Transverse colon (tissue), 4 donors: ENCODE data around the gene TMEM150B. TPM values are rescaled to one million over a fixed set of nuclear protein-coding genes. Genes with fewer than 3 reads are reported as not detected.

ENCODE experiments used
- DNase-seq: peaks from one replicate; pipeline ENCODE4 v3.0.0-alpha.2; 2019
- H3K27ac ChIP-seq, 4 donors: fragments of 200-600 bp; sonication (generic); 2 replicates each; pipeline ENCODE4 v1.5.1; 2016 to 2018; ENCODE audit warnings: inconsistent platforms in 4 of 4
- H3K27me3 ChIP-seq: fragments of 200-600 bp; sonication (generic); 2 replicates; pipeline ENCODE4 v1.5.1; 2017; ENCODE audit warnings: inconsistent platforms
- H3K36me3 ChIP-seq, 4 donors: fragments of 200-600 bp; sonication (generic); 2 replicates each; pipeline ENCODE4 v1.5.1; 2017 to 2019; ENCODE audit warnings: inconsistent platforms in 4 of 4
- H3K4me1 ChIP-seq, 4 donors: fragments of 200-600 bp; sonication (generic); 2 replicates each; pipeline ENCODE4 v1.5.1; 2017 to 2020; ENCODE audit warnings: inconsistent platforms in 4 of 4
- H3K4me3 ChIP-seq, 4 donors: fragments of 200-600 bp; sonication (generic); 1 replicate in 1 of 4; 2 replicates in 3 of 4; pipeline versions ENCODE4 v1.5.1 to v1.6.1; 2017 to 2019; ENCODE audit warnings: inconsistent platforms in 4 of 4
- H3K9me3 ChIP-seq, 2 donors: fragments of 200-600 bp; sonication (generic); 2 replicates each; pipeline ENCODE4 v1.5.1; 2017 to 2019; ENCODE audit warnings: inconsistent platforms in 2 of 2
- EP300 ChIP-seq: sonication (generic); formaldehyde crosslinking; IDR thresholded peaks from one replicate; pipeline ENCODE4 v1.6.1; 2017; ENCODE audit warnings: antibody characterized with exemption, low read depth
- POLR2A ChIP-seq: fragments of 450-650 bp; IDR thresholded peaks from one replicate; pipeline ENCODE4 v1.6.1; 2016; ENCODE audit warnings: antibody characterized with exemption, mild to moderate bottlenecking, moderate library complexity
- POLR2AphosphoS5 ChIP-seq, 3 donors: sonication (generic); formaldehyde crosslinking; IDR thresholded peaks; one replicate each; pipeline ENCODE4 v1.6.1; 2016; ENCODE audit warnings: antibody characterized with exemption in 3 of 3
- WGBS, 2 donors: methylation state at CpG; one replicate each; pipeline ENCODE4 v1.1.5; 2018; ENCODE audit warnings: low coverage in 1 of 2; 5-methylcytosine and 5-hydroxymethylcytosine counted together
- in situ Hi-C, 4 donors: fragments of 200-750 bp; cut with MboI; loops; one replicate each; pipeline versions ENCODE4 v1.15.0 to v1.15.1; 2017; ENCODE audit warnings: low sequenced_read_pairs in 3 of 4, low pct_ligation_motif_present in 1 of 4, low pct_unique_long_range_greater_than_20kb in 1 of 4
- intact Hi-C: fragments of 100-400 bp; cut with DNase I; formaldehyde crosslinking; loops from one replicate; pipeline ENCODE4 v1.15.1; 2023; ENCODE audit warnings: low total_unique reads
- total RNA-seq, 4 donors: library from RNA; depleted of rRNA; stranded (reverse); fragments of >200 nt; gene quantifications; one replicate each; pipeline ENCODE4 v1.1.0, GENCODE V29; 2016
- TF ChIP-seq, protein P1 (sequence below), 5 experiments: fragments of 200-600 bp in 3 of 5; fragments of 450-650 bp in 2 of 5; sonication (generic) in 3 of 5; IDR thresholded peaks; 1 replicate in 2 of 5; 2 replicates in 3 of 5; pipeline ENCODE4 v1.5.1; 2016 to 2017; ENCODE audit warnings: antibody characterized with exemption in 5 of 5, inconsistent platforms in 3 of 5, mild to moderate bottlenecking in 2 of 5, moderate library complexity in 1 of 5

TMEM150B gene
- total RNA-seq, 4 donors from 2014 or later: 26.5 to 135 (median 57.4) TPM

DNA sequence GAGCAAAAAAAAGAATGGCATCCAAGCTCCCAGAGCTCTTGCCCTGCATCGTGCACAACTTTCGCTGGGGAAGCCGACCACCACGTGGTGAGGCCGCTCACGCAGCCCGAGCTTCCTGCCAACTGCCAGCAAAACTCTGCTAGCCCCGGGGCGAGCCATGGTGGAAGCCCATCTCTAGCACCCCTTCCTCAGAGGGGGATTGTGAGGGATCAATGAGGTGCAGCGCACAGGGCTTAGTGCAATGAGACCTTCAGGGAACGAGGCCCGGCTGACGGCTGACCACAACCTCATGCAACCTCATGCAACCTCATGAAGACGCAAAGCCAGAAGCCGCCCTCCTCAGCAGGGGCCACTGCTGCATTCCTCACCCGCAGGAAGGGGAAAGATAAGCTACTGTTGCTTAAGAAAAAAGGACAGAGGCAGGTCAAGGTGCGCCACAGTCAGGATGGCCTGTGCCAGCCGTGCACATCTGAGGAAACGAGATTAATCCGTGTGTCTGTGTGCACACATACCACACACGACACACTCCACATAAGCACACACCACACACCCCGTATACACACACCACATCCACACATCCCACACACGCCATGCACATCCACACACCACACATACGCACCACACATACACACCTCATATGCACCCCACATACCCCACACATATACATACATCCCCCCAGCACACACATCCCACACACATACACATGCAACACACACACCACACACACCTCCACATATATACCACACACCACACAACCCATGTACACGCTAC, 54.8 kb downstream of the TMEM150B start:
- 93 to 94% methylated on average over 3 to 25 of the region's 25 CpGs for WGBS, 2 donors
- H3K27ac ChIP-seq: no peak overlapping the region
- no peak overlapping the region for H3K4me3 ChIP-seq
- no peaks in the 10 kb centered on the region for H3K9me3 ChIP-seq
- TF ChIP-seq EP300 (no peak), POLR2A (no peak), POLR2AphosphoS5 (IDR thresholded peaks at IDR 0.05) (no peak)
- TF ChIP-seq, protein P1, sequence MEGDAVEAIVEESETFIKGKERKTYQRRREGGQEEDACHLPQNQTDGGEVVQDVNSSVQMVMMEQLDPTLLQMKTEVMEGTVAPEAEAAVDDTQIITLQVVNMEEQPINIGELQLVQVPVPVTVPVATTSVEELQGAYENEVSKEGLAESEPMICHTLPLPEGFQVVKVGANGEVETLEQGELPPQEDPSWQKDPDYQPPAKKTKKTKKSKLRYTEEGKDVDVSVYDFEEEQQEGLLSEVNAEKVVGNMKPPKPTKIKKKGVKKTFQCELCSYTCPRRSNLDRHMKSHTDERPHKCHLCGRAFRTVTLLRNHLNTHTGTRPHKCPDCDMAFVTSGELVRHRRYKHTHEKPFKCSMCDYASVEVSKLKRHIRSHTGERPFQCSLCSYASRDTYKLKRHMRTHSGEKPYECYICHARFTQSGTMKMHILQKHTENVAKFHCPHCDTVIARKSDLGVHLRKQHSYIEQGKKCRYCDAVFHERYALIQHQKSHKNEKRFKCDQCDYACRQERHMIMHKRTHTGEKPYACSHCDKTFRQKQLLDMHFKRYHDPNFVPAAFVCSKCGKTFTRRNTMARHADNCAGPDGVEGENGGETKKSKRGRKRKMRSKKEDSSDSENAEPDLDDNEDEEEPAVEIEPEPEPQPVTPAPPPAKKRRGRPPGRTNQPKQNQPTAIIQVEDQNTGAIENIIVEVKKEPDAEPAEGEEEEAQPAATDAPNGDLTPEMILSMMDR (IDR thresholded peaks at IDR 0.05): no peak
- DNase-seq: no peak
- no peaks in the 10 kb centered on the region for H3K4me1 ChIP-seq
- H3K36me3 ChIP-seq: peaks cover 0 to 14% (median 2%) of the 10 kb centered on the region in 4 donors
- intact Hi-C loops: loop anchor here (5.0 kb wide), 1 partner anchor 1148 kb away; no protein-coding TSS in a partner anchor
- H3K27me3 ChIP-seq: no peaks in the 10 kb centered on the region
- in situ Hi-C loops: no loop called here

DNA sequence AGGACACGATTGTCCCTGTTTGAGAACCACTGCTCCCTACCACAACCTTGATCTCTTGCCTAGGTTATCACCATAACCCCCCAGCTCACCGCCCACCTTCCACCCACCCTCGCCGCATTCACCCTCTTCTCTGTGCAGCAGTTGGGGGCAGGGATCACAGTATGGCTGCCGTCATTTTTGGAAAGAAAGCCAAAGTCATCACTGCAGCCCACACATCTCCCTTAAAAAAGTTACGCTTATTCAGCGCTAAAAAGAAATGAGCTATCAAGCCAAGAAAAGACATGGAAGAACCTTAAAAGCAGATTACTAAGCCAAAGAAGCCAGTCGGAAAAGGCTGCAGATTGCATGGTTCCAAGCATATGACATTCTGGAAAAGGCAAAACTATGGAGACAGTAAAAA, 55.8 kb downstream of the TMEM150B start:
- no peak overlapping the region for H3K27ac ChIP-seq
- H3K4me1 ChIP-seq: no peaks in the 10 kb centered on the region
- no peak for DNase-seq
- no peak for TF ChIP-seq POLR2AphosphoS5 (IDR thresholded peaks at IDR 0.05)
- no peak for TF ChIP-seq EP300
- TF ChIP-seq, protein P1 (IDR thresholded peaks at IDR 0.05): no peak
- TF ChIP-seq POLR2A: no peak
- H3K4me3 ChIP-seq: no peak overlapping the region
- no peaks in the 10 kb centered on the region for H3K9me3 ChIP-seq
- WGBS, 2 donors: 96 to 97% methylated on average over 8 of the region's 8 CpGs
- H3K27me3 ChIP-seq: no peaks in the 10 kb centered on the region
- H3K36me3 ChIP-seq: peaks cover 0 to 14% (median 2%) of the 10 kb centered on the region in 4 donors
- intact Hi-C loops: no loop called here
- in situ Hi-C loops: no loop called here

DNA sequence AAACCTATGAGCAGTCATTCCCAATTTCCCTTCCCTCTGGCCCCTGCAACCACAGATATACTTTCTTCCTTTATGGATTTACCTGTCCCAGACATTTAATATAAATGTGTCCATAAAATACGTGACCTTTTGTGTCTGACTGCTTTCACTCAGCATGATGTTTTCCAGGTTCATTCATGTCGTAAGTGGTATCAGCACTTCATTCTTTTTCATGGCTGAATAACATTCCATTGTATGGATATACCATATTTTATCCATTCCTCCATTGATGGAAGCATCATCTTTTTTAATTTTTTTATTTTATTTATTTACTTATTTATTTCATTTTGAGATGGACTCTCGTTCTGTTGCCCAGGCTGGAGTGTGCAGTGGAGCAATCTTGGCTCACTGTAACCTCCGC, 58.3 kb downstream of the TMEM150B start:
- Histone ChIP-seq H3K4me1 (no peaks in the 10 kb centered on the region), H3K27ac (no peak overlapping the region), H3K4me3 (no peak overlapping the region), H3K36me3 (no peaks in the 10 kb centered on the region), H3K9me3 (no peaks in the 10 kb centered on the region), H3K27me3 (no peaks in the 10 kb centered on the region)
- intact Hi-C loops (no loop called here), in situ Hi-C loops (no loop called here)
- DNase-seq: no peak
- 96 to 98% methylated on average over 4 of the region's 4 CpGs for WGBS, 2 donors
- TF ChIP-seq, protein P1 (IDR thresholded peaks at IDR 0.05): no peak
- no peak for TF ChIP-seq POLR2AphosphoS5 (IDR thresholded peaks at IDR 0.05)

DNA sequence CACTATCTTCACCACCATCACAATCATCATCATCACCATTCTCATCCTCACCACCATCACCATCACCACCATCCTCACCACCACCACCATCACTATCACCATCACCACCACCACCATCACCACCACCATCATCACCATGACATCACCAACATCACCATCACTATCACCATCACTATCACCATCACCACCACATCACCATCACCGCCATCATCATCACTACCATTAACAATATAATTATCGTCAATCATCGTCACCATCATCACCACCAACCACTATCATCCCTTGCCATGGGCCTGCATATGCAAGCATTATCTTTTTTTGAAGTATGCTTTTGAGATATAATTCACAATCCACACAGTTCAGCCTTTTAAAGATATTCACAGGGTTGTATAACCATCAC, 58.7 kb downstream of the TMEM150B start:
- H3K36me3 ChIP-seq: no peaks in the 10 kb centered on the region
- H3K9me3 ChIP-seq: no peaks in the 10 kb centered on the region
- WGBS, 2 donors: 97 to 98% methylated on average over 3 of the region's 3 CpGs
- no peak for DNase-seq
- H3K4me3 ChIP-seq: no peak overlapping the region
- no peak overlapping the region for H3K27ac ChIP-seq
- H3K4me1 ChIP-seq: no peaks in the 10 kb centered on the region
- intact Hi-C loops (no loop called here), in situ Hi-C loops (no loop called here)
- H3K27me3 ChIP-seq: no peaks in the 10 kb centered on the region
- TF ChIP-seq EP300 (no peak), POLR2AphosphoS5 (IDR thresholded peaks at IDR 0.05) (no peak), POLR2A (no peak)
- TF ChIP-seq, protein P1 (IDR thresholded peaks at IDR 0.05): no peak
